CD14-positive monocyte (primary cell): ENCODE data around the gene CKS2. TPM values are rescaled to one million over a fixed set of nuclear protein-coding genes. Genes with fewer than 3 reads are reported as not detected.

Experiments
- DNase-seq, 3 donors: peaks; one replicate each; pipeline ENCODE4 v3.0.0-alpha.2; 2011 to 2022
- H2AFZ ChIP-seq: 2 replicates; pipeline ENCODE4 v1.6.0; 2012; ENCODE audit warnings: mild to moderate bottlenecking, low read depth, low read length, inconsistent platforms; ENCODE audit not compliant: insufficient read depth, poor library complexity, severe bottlenecking
- H3K27ac ChIP-seq, 2 donors: 1 replicate in 1 of 2; 2 replicates in 1 of 2; pipeline ENCODE4 v1.5.1; 2012 to 2013; ENCODE audit warnings: low read length in 2 of 2, control low read depth in 1 of 2, inconsistent platforms in 1 of 2, low read depth in 1 of 2, mild to moderate bottlenecking in 1 of 2
- H3K27me3 ChIP-seq, 2 donors: one replicate each; pipeline versions ENCODE4 v1.6.0 to v1.6.1; 2011 to 2013; ENCODE audit warnings: low read length in 2 of 2; ENCODE audit not compliant: control insufficient read depth in 2 of 2, insufficient read depth in 2 of 2
- H3K36me3 ChIP-seq, 2 donors: replicated peaks in 1 of 2; 1 replicate in 1 of 2; 2 replicates in 1 of 2; pipeline versions ENCODE4 v1.5.1 to v1.6.1; 2012 to 2013; ENCODE audit warnings: low read length in 2 of 2, control low read depth in 1 of 2, inconsistent platforms in 1 of 2, mild to moderate bottlenecking in 1 of 2; ENCODE audit not compliant: insufficient read depth in 2 of 2, control insufficient read depth in 1 of 2
- H3K4me1 ChIP-seq, 2 donors: 1 replicate in 1 of 2; 2 replicates in 1 of 2; pipeline versions ENCODE4 v1.5.1 to v1.6.1; 2012 to 2013; ENCODE audit warnings: low read length in 2 of 2, control low read depth in 1 of 2, inconsistent platforms in 1 of 2, mild to moderate bottlenecking in 1 of 2, moderate library complexity in 1 of 2; ENCODE audit not compliant: insufficient read depth in 2 of 2, control insufficient read depth in 1 of 2
- H3K4me2 ChIP-seq: replicated peaks from 2 replicates; pipeline ENCODE3; 2012; ENCODE audit warnings: low read length, moderate library complexity, mild to moderate bottlenecking; ENCODE audit not compliant: poor library complexity, severe bottlenecking; ENCODE audit errors: extremely low read depth
- H3K4me3 ChIP-seq, 3 experiments: fragments of 200-600 bp in 1 of 3; sonication (generic) in 1 of 3; replicated peaks in 1 of 3; 1 replicate in 2 of 3; 2 replicates in 1 of 3; pipeline ENCODE4 v1.5.1; 2011 to 2013; ENCODE audit warnings: low read length in 3 of 3, mild to moderate bottlenecking in 3 of 3, control low read depth in 2 of 3, low read depth in 2 of 3, inconsistent platforms in 1 of 3, moderate library complexity in 1 of 3
- H3K79me2 ChIP-seq: 2 replicates; pipeline ENCODE4 v1.6.0; 2012; ENCODE audit warnings: mild to moderate bottlenecking, control low read depth, inconsistent platforms, low read length, moderate library complexity; ENCODE audit not compliant: insufficient read depth
- H3K9ac ChIP-seq: 2 replicates; pipeline ENCODE4 v1.6.0; 2017; ENCODE audit warnings: low read length, mild to moderate bottlenecking; ENCODE audit not compliant: insufficient read depth, poor library complexity, severe bottlenecking
- H3K9me3 ChIP-seq, 2 donors: replicated peaks in 1 of 2; 1 replicate in 1 of 2; 2 replicates in 1 of 2; pipeline versions ENCODE4 v1.5.1 to v1.6.1; 2012 to 2013; ENCODE audit warnings: low read length in 2 of 2, control low read depth in 1 of 2; ENCODE audit not compliant: control insufficient read depth in 1 of 2, insufficient read depth in 1 of 2
- H4K20me1 ChIP-seq: 2 replicates; pipeline ENCODE4 v1.6.0; 2012; ENCODE audit warnings: mild to moderate bottlenecking, low read length, control low read depth, moderate library complexity; ENCODE audit not compliant: insufficient read depth
- H3K27ac Mint-ChIP-seq, 7 donors: one replicate each; pipeline ENCODE4 v1.8.0; 2020; ENCODE audit warnings: mild to moderate bottlenecking in 7 of 7, mixed read lengths in 7 of 7, moderate library complexity in 6 of 7, inconsistent platforms in 2 of 7
- H3K27me3 Mint-ChIP-seq, 3 donors: one replicate each; pipeline ENCODE4 v1.8.0; 2021 to 2022; ENCODE audit warnings: low read depth in 3 of 3, mild to moderate bottlenecking in 3 of 3, mixed read lengths in 3 of 3, moderate library complexity in 3 of 3, inconsistent platforms in 1 of 3
- H3K36me3 Mint-ChIP-seq, 2 donors: one replicate each; pipeline ENCODE4 v1.8.0; 2020; ENCODE audit warnings: mixed read lengths in 2 of 2, inconsistent platforms in 1 of 2, mild to moderate bottlenecking in 1 of 2
- H3K4me1 Mint-ChIP-seq: one replicate; pipeline ENCODE4 v1.8.0; 2020; ENCODE audit warnings: mild to moderate bottlenecking, mixed read lengths
- H3K4me3 Mint-ChIP-seq, 2 donors: one replicate each; pipeline ENCODE4 v1.8.0; 2020; ENCODE audit warnings: mild to moderate bottlenecking in 2 of 2, mixed read lengths in 2 of 2, moderate library complexity in 1 of 2
- H3K9me3 Mint-ChIP-seq, 7 donors: one replicate each; pipeline ENCODE4 v1.8.0; 2020 to 2022; ENCODE audit warnings: mixed read lengths in 7 of 7, mild to moderate bottlenecking in 6 of 7, moderate library complexity in 6 of 7, inconsistent platforms in 2 of 7
- CTCF ChIP-seq: fragments of 200-600 bp; IDR thresholded peaks from one replicate; pipeline ENCODE4 v1.8.0; 2022; ENCODE audit warnings: antibody characterized with exemption, mild to moderate bottlenecking
- WGBS: methylation state at CpG from one replicate; pipeline ENCODE4 v1.1.5; 2013; ENCODE audit warnings: missing lambda C conversion rate; ENCODE audit not compliant: insufficient coverage; 5-methylcytosine and 5-hydroxymethylcytosine counted together
- intact Hi-C, 2 donors: fragments of 100-400 bp; cut with micrococcal nuclease; formaldehyde crosslinking; loops; one replicate each; pipeline versions ENCODE4 v1.15.0 to v1.15.1; 2023
- polyA plus RNA-seq, 3 donors: library from polyadenylated mRNA; depleted of rRNA in 1 of 3; unstranded in 2 of 3; stranded (reverse) in 1 of 3; fragments of 300-500 nt in 2 of 3; fragments of >200 nt in 1 of 3; fragmentation: Illumina TruSeq in 2 of 3; gene quantifications; 1 replicate in 2 of 3; 2 replicates in 1 of 3; pipeline ENCODE4 v1.2.3, GENCODE V29; 2012 to 2021

The CKS2 gene
- polyA plus RNA-seq, 3 donors: 12.3 to 142 (median 14.5) TPM

- Mint-ChIP-seq H3K27ac (no peak overlapping the region), H3K27me3 (peaks cover 0 to 2% (median 0%) of the 10 kb centered on the region in 3 donors), H3K4me3 (no peak overlapping the region), H3K4me1 (peaks cover 9% of the 10 kb centered on the region), H3K9me3 (no peaks in the 10 kb centered on the region), H3K36me3 (peaks cover 3 to 6% of the 10 kb centered on the region in 2 donors)
- TF ChIP-seq CTCF: no peak
- H4K20me1 ChIP-seq: no peaks in the 10 kb centered on the region
- DNase-seq: no peak
- H3K36me3 ChIP-seq: no peaks in the 10 kb centered on the region
- intact Hi-C loops: no loop called here
- no peaks in the 10 kb centered on the region for H3K27me3 ChIP-seq
- H3K79me2 ChIP-seq: peaks cover 11% of the 10 kb centered on the region
- H3K4me2 ChIP-seq: no peak overlapping the region
- no peaks in the 10 kb centered on the region for H3K9me3 ChIP-seq
- H3K27ac ChIP-seq: no peak overlapping the region
- WGBS: 60% methylated on average over 1 of the region's 3 CpGs
- no peak overlapping the region for H3K4me3 ChIP-seq
- no peak overlapping the region for H2AFZ ChIP-seq
- peaks cover 5 to 9% of the 10 kb centered on the region in 2 donors for H3K4me1 ChIP-seq
- H3K9ac ChIP-seq: no peak overlapping the region
These were observed 5.1 kb upstream of the CKS2 start for GRCh38 chr9:89305868-89306267.

GRCh38 chr9:89309166-89309565 lies 1.8 kb upstream of the CKS2 start:
- no peak overlapping the region for H3K27ac ChIP-seq
- no peak overlapping the region for H3K4me3 ChIP-seq
- H2AFZ ChIP-seq: no peak overlapping the region
- H3K36me3 Mint-ChIP-seq: peaks cover 3 to 6% of the 10 kb centered on the region in 2 donors
- no peak overlapping the region for H3K4me3 Mint-ChIP-seq
- no peak for DNase-seq
- H3K4me2 ChIP-seq: no peak overlapping the region
- H3K9me3 Mint-ChIP-seq: no peaks in the 10 kb centered on the region
- no peaks in the 10 kb centered on the region for H3K9me3 ChIP-seq
- H4K20me1 ChIP-seq: no peaks in the 10 kb centered on the region
- no peaks in the 10 kb centered on the region for H3K36me3 ChIP-seq
- peaks cover 0 to 2% (median 0%) of the 10 kb centered on the region in 3 donors for H3K27me3 Mint-ChIP-seq
- no peak overlapping the region for H3K9ac ChIP-seq
- TF ChIP-seq CTCF: no peak
- H3K4me1 Mint-ChIP-seq: peaks cover 24% of the 10 kb centered on the region
- H3K4me1 ChIP-seq: peaks cover 15 to 36% of the 10 kb centered on the region in 2 donors
- H3K27ac Mint-ChIP-seq: peak overlapping the region; percentile 33 to 99 (median 98)
- H3K79me2 ChIP-seq: peaks cover 43% of the 10 kb centered on the region
- intact Hi-C loops: no loop called here
- no peaks in the 10 kb centered on the region for H3K27me3 ChIP-seq
- 86% methylated on average over 1 of the region's 6 CpGs for WGBS
